Keratinocyte (primary cell): Measurements from ENCODE around the gene SLC25A47. TPM values are rescaled to one million over a fixed set of nuclear protein-coding genes. Genes with fewer than 3 reads are reported as not detected.

ENCODE experiments used
- DNase-seq: peaks from one replicate; pipeline ENCODE4 v3.0.0-alpha.2; 2011; ENCODE audit warnings: low read depth, missing footprints, low spot score
- FAIRE-seq: peaks from 2 replicates; lab custom pipeline; 2011; peaks lifted over from hg19 to GRCh38; lab: Jason Lieb, UNC
- H2AFZ ChIP-seq: 2 replicates; pipeline ENCODE4 v1.6.0; 2012; ENCODE audit warnings: low read length, control low read depth, inconsistent platforms; ENCODE audit not compliant: control insufficient read depth
- H3K27ac ChIP-seq: 2 replicates; pipeline ENCODE4 v1.5.1; 2011; ENCODE audit warnings: low read length; ENCODE audit not compliant: control insufficient read depth, insufficient read depth
- H3K27me3 ChIP-seq: 3 replicates; pipeline ENCODE4 v1.6.0; 2011; ENCODE audit warnings: low read length; ENCODE audit not compliant: control insufficient read depth, insufficient read depth; ENCODE audit errors: extremely low read depth
- H3K36me3 ChIP-seq, 2 experiments: 2 replicates in 1 of 2; 3 replicates in 1 of 2; pipeline ENCODE4 v1.5.1; 2011; ENCODE audit warnings: low read length in 2 of 2, mild to moderate bottlenecking in 1 of 2; ENCODE audit not compliant: control insufficient read depth in 2 of 2, insufficient read depth in 2 of 2; ENCODE audit errors: extremely low read depth in 1 of 2
- H3K4me1 ChIP-seq: 3 replicates; pipeline ENCODE4 v1.5.1; 2011; ENCODE audit warnings: low read length; ENCODE audit not compliant: control insufficient read depth, insufficient read depth; ENCODE audit errors: extremely low read depth
- H3K4me2 ChIP-seq: 3 replicates; pipeline ENCODE4 v1.6.0; 2011; ENCODE audit warnings: low read depth, low read length; ENCODE audit not compliant: control insufficient read depth, insufficient read depth; ENCODE audit errors: extremely low read depth
- H3K4me3 ChIP-seq, 3 experiments: fragments of 200-600 bp in 1 of 3; sonication (generic) in 1 of 3; 2 replicates in 2 of 3; 3 replicates in 1 of 3; pipeline ENCODE4 v1.5.1; 2011 to 2016; ENCODE audit warnings: low read length in 3 of 3, mild to moderate bottlenecking in 3 of 3, control low read depth in 2 of 3, inconsistent platforms in 1 of 3, low read depth in 1 of 3, mixed read lengths in 1 of 3, mixed run types in 1 of 3, moderate library complexity in 1 of 3; ENCODE audit not compliant: control insufficient read depth in 2 of 3, insufficient read depth in 2 of 3; ENCODE audit errors: extremely low read depth in 1 of 3
- H3K79me2 ChIP-seq: 2 replicates; pipeline ENCODE4 v1.6.0; 2012; ENCODE audit warnings: low read length; ENCODE audit not compliant: control insufficient read depth, insufficient read depth
- H3K9ac ChIP-seq: 3 replicates; pipeline ENCODE4 v1.6.0; 2011; ENCODE audit warnings: low read length; ENCODE audit not compliant: control insufficient read depth, insufficient read depth; ENCODE audit errors: extremely low read depth
- H3K9me1 ChIP-seq: 3 replicates; pipeline ENCODE4 v1.6.0; 2011; ENCODE audit warnings: low read length; ENCODE audit not compliant: control insufficient read depth, insufficient read depth; ENCODE audit errors: extremely low read depth
- H3K9me3 ChIP-seq: 2 replicates; pipeline ENCODE4 v1.5.1; 2012; ENCODE audit warnings: low read depth, low read length; ENCODE audit not compliant: control insufficient read depth
- H4K20me1 ChIP-seq: 3 replicates; pipeline ENCODE4 v1.6.0; 2011; ENCODE audit warnings: low read length; ENCODE audit not compliant: control insufficient read depth, insufficient read depth; ENCODE audit errors: extremely low read depth
- EZH2 ChIP-seq: IDR thresholded peaks from one replicate; pipeline ENCODE4 v1.6.1; 2012; ENCODE audit warnings: inconsistent platforms, mild to moderate bottlenecking, low read length, moderate library complexity
- dilution Hi-C: fragments of 300-500 bp; cut with MboI; formaldehyde crosslinking; loops from one replicate; pipeline ENCODE4 v1.7.0; 2020; ENCODE audit warnings: low sequenced_read_pairs; ENCODE audit not compliant: extremely low pct_ligation_motif_present
- polyA plus RNA-seq, 5 experiments: library from polyadenylated mRNA; depleted of rRNA in 3 of 5; stranded (reverse) in 3 of 5; stranded (forward) in 1 of 5; unstranded in 1 of 5; fragments of >200 nt; gene quantifications; 1 replicate in 1 of 5; 2 replicates in 3 of 5; 3 replicates in 1 of 5; pipeline versions ENCODE4 v1.2.1 to v1.2.3, GENCODE V29; 2011 to 2012; ENCODE audit warnings: missing spikeins in 2 of 5, low read depth in 1 of 5, low replicate concordance in 1 of 5
- TF ChIP-seq, protein P1 (sequence below), 3 experiments: IDR thresholded peaks in 1 of 3; conservative IDR thresholded peaks in 1 of 3; optimal IDR thresholded peaks in 1 of 3; 2 replicates in 2 of 3; 3 replicates in 1 of 3; pipeline versions ENCODE3 to v1.5.1; 2011; ENCODE audit warnings: low read length in 3 of 3, mild to moderate bottlenecking in 3 of 3, moderate library complexity in 2 of 3, control low read depth in 1 of 3, inconsistent platforms in 1 of 3; ENCODE audit not compliant: insufficient read depth in 2 of 3; ENCODE audit errors: extremely low read depth in 1 of 3

The SLC25A47 gene
- polyA plus RNA-seq, 1 donor (not counting 4 experiments of a cell fraction or from before 2014, with no cell fraction given) = not detected

DNA sequence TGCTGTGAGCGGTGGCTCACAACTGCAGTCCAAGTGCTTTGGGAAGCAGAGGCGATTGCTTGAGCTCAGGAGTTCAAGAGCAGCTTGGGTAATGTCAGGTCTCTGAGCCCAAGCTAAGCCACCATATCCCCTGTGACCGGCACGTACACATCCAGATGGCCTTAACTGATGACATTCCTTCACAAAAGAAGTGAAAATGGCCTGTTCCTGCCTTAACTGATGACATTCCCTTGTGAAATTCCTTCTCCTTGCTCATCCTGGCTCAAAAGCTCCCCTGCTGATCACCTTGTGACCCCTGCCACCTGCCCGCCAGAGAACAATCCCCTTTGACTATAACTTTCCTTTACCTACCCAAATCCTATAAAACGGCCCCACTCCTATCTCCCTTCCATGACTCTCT is 48.6 kb downstream of the SLC25A47 start:
- Histone ChIP-seq H3K9me1 (no peaks in the 10 kb centered on the region), H3K79me2 (peaks cover 9% of the 10 kb centered on the region), H3K9me3 (no peaks in the 10 kb centered on the region), H3K4me2 (no peak overlapping the region), H3K36me3 (peaks cover 0 to 32% of the 10 kb centered on the region in 2 experiments), H4K20me1 (no peaks in the 10 kb centered on the region), H3K27ac (no peak overlapping the region), H3K4me3 (no peak overlapping the region), H3K9ac (no peak overlapping the region), H2AFZ (no peak overlapping the region), H3K4me1 (peaks cover 15% of the 10 kb centered on the region), H3K27me3 (no peaks in the 10 kb centered on the region)
- TF ChIP-seq EZH2 = no peak
- TF ChIP-seq, protein P1, sequence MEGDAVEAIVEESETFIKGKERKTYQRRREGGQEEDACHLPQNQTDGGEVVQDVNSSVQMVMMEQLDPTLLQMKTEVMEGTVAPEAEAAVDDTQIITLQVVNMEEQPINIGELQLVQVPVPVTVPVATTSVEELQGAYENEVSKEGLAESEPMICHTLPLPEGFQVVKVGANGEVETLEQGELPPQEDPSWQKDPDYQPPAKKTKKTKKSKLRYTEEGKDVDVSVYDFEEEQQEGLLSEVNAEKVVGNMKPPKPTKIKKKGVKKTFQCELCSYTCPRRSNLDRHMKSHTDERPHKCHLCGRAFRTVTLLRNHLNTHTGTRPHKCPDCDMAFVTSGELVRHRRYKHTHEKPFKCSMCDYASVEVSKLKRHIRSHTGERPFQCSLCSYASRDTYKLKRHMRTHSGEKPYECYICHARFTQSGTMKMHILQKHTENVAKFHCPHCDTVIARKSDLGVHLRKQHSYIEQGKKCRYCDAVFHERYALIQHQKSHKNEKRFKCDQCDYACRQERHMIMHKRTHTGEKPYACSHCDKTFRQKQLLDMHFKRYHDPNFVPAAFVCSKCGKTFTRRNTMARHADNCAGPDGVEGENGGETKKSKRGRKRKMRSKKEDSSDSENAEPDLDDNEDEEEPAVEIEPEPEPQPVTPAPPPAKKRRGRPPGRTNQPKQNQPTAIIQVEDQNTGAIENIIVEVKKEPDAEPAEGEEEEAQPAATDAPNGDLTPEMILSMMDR (optimal IDR thresholded peaks at IDR 0.05 in 1 of 3, IDR thresholded peaks at IDR 0.05 in 1 of 3, conservative IDR thresholded peaks at IDR 0.05 in 1 of 3; ENCODE audit: extremely low read depth in 1 of 3, insufficient read depth in 2 of 3, low read length in 3 of 3) = no peak
- no peak for DNase-seq
- no peak for FAIRE-seq
- dilution Hi-C loops = no loop called here

DNA sequence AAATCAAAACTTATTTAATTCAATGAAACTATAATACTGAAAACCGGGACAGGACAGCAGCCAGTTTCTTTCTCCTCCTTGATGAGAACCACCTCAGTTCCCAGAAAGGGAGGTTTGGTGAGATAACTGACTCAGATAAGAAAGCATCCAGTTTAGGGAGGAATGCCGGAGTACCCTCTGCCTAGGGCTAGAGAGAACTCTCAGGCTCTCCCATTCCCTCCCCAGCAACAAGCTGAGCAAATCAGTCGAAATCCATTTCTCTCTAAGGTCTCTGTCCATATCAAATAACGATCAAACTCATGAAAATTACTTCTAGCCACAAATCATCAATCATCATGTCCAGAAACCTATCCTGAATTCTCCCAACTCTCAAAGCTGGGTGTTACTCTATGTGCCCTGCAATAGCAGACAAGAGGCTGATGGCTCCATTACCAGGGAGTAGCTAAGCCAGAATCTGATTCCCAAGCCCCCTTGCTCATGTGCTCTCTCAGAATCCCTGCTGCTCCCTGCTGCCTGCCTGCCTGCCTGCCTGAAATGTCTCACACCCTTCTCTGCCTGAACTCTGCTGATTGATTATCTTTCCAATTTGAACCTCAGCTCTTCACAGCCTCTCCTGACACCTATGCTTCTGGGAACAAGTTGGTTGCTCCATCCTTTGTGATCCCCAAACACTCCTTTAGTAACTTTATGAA is 49.4 kb downstream of the SLC25A47 start:
- no peak overlapping the region for H2AFZ ChIP-seq
- DNase-seq (no peak), FAIRE-seq (no peak)
- H3K79me2 ChIP-seq = peaks cover 9% of the 10 kb centered on the region
- no peak overlapping the region for H3K4me2 ChIP-seq
- no peak overlapping the region for H3K9ac ChIP-seq
- H3K36me3 ChIP-seq = peaks cover 0 to 29% of the 10 kb centered on the region in 2 experiments
- TF ChIP-seq, protein P1 (optimal IDR thresholded peaks at IDR 0.05 in 1 of 3, IDR thresholded peaks at IDR 0.05 in 1 of 3, conservative IDR thresholded peaks at IDR 0.05 in 1 of 3; ENCODE audit: extremely low read depth in 1 of 3, insufficient read depth in 2 of 3, low read length in 3 of 3) = no peak
- TF ChIP-seq EZH2 = no peak
- H3K27me3 ChIP-seq = no peaks in the 10 kb centered on the region
- H3K9me3 ChIP-seq = no peaks in the 10 kb centered on the region
- no peak overlapping the region for H3K4me3 ChIP-seq
- no peak overlapping the region for H3K27ac ChIP-seq
- H3K9me1 ChIP-seq = no peaks in the 10 kb centered on the region
- peaks cover 22% of the 10 kb centered on the region for H3K4me1 ChIP-seq
- dilution Hi-C loops = no loop called here
- H4K20me1 ChIP-seq = no peaks in the 10 kb centered on the region
